Osteoblast (primary cell): Measurements from ENCODE around the gene RPL36. TPM values are rescaled to one million over a fixed set of nuclear protein-coding genes. Genes with fewer than 3 reads are reported as not detected.

Experiments used
- DNase-seq: peaks from one replicate; pipeline ENCODE4 v3.0.0; 2011; ENCODE audit warnings: low spot score, mixed read lengths; ENCODE audit not compliant: insufficient read length; ENCODE audit errors: missing footprints
- H2AFZ ChIP-seq: 2 replicates; pipeline ENCODE4 v1.6.0; 2011; ENCODE audit warnings: mild to moderate bottlenecking, low read length
- H3K27ac ChIP-seq: 2 replicates; pipeline ENCODE4 v1.5.1; 2011; ENCODE audit warnings: mild to moderate bottlenecking, low read depth, low read length, moderate library complexity
- H3K27me3 ChIP-seq: 2 replicates; pipeline ENCODE4 v1.6.0; 2012; ENCODE audit warnings: mild to moderate bottlenecking, control low read depth, inconsistent platforms, low read length, moderate library complexity; ENCODE audit not compliant: insufficient read depth
- H3K36me3 ChIP-seq: 2 replicates; pipeline ENCODE4 v1.5.1; 2011; ENCODE audit warnings: mild to moderate bottlenecking, low read length, control low read depth, moderate library complexity; ENCODE audit not compliant: insufficient read depth
- H3K4me1 ChIP-seq: 2 replicates; pipeline ENCODE4 v1.5.1; 2011; ENCODE audit warnings: mild to moderate bottlenecking, low read length, control low read depth, moderate library complexity; ENCODE audit not compliant: insufficient read depth
- H3K4me2 ChIP-seq: 2 replicates; pipeline ENCODE4 v1.6.0; 2011; ENCODE audit warnings: mild to moderate bottlenecking, low read length; ENCODE audit not compliant: insufficient read depth
- H3K4me3 ChIP-seq: fragments of 200-600 bp; sonication (generic); 3 replicates; pipeline ENCODE4 v1.5.1; 2012; ENCODE audit warnings: mild to moderate bottlenecking, low read length, inconsistent platforms; ENCODE audit not compliant: insufficient read depth
- H3K79me2 ChIP-seq: 2 replicates; pipeline ENCODE4 v1.6.0; 2012; ENCODE audit warnings: mild to moderate bottlenecking, low read length, control low read depth, inconsistent platforms; ENCODE audit not compliant: insufficient read depth
- H3K9me3 ChIP-seq: 2 replicates; pipeline ENCODE4 v1.5.1; 2011; ENCODE audit warnings: low read depth, low read length, control low read depth
- H4K20me1 ChIP-seq: 2 replicates; pipeline ENCODE4 v1.6.0; 2012; ENCODE audit warnings: mild to moderate bottlenecking, low read length, control low read depth; ENCODE audit not compliant: insufficient read depth
- CTCF ChIP-seq: IDR thresholded peaks from 2 replicates; pipeline ENCODE4 v1.5.1; 2011; ENCODE audit warnings: mild to moderate bottlenecking, low read depth, low read length, moderate library complexity; ENCODE audit errors: extremely low read depth
- total RNA-seq: library from RNA; depleted of rRNA; stranded (reverse); fragments of >200 nt; gene quantifications from 2 replicates; pipeline ENCODE4 v1.2.3, GENCODE V29; 2012

RPL36 gene
- total RNA-seq, 1 donor = 228 TPM

GRCh38 chr19:5681391-5682106 is 8.5 kb upstream of the RPL36 start:
- Histone ChIP-seq H4K20me1 (no peaks in the 10 kb centered on the region), H3K27ac (no peak overlapping the region), H2AFZ (peak overlapping the region; percentile 42), H3K4me3 (peak overlapping the region; percentile 99), H3K9me3 (no peaks in the 10 kb centered on the region), H3K4me1 (peaks cover 12% of the 10 kb centered on the region), H3K36me3 (no peaks in the 10 kb centered on the region), H3K27me3 (no peaks in the 10 kb centered on the region), H3K79me2 (peaks cover 12% of the 10 kb centered on the region), H3K4me2 (peak overlapping the region; percentile 90)
- no peak for TF ChIP-seq CTCF
- peak; percentile 87 for DNase-seq

GRCh38 chr19:5682107-5682482 is 8.0 kb upstream of the RPL36 start:
- DNase-seq = no peak
- Histone ChIP-seq H4K20me1 (no peaks in the 10 kb centered on the region), H3K27me3 (no peaks in the 10 kb centered on the region), H3K27ac (no peak overlapping the region), H3K36me3 (no peaks in the 10 kb centered on the region), H3K4me3 (no peak overlapping the region), H3K79me2 (peaks cover 12% of the 10 kb centered on the region), H3K9me3 (no peaks in the 10 kb centered on the region), H3K4me2 (no peak overlapping the region), H3K4me1 (peaks cover 12% of the 10 kb centered on the region), H2AFZ (no peak overlapping the region)
- TF ChIP-seq CTCF = no peak

GRCh38 chr19:5683177-5683886 is 6.8 kb upstream of the RPL36 start:
- H3K27ac ChIP-seq = no peak overlapping the region
- H3K9me3 ChIP-seq = no peaks in the 10 kb centered on the region
- H3K4me3 ChIP-seq = no peak overlapping the region
- H3K4me2 ChIP-seq = no peak overlapping the region
- peaks cover 12% of the 10 kb centered on the region for H3K79me2 ChIP-seq
- no peaks in the 10 kb centered on the region for H4K20me1 ChIP-seq
- no peak overlapping the region for H2AFZ ChIP-seq
- no peaks in the 10 kb centered on the region for H3K36me3 ChIP-seq
- TF ChIP-seq CTCF = no peak
- peaks cover 12% of the 10 kb centered on the region for H3K4me1 ChIP-seq
- no peak for DNase-seq
- H3K27me3 ChIP-seq = no peaks in the 10 kb centered on the region

- Histone ChIP-seq H3K36me3 (no peaks in the 10 kb centered on the region), H3K27ac (no peak overlapping the region), H4K20me1 (no peaks in the 10 kb centered on the region), H3K9me3 (no peaks in the 10 kb centered on the region), H3K79me2 (peaks cover 4% of the 10 kb centered on the region), H3K4me1 (peaks cover 5% of the 10 kb centered on the region), H3K4me3 (no peak overlapping the region), H3K4me2 (no peak overlapping the region), H2AFZ (no peak overlapping the region), H3K27me3 (no peaks in the 10 kb centered on the region)
- TF ChIP-seq CTCF = no peak
- peak; percentile 65 for DNase-seq
These were observed 5.2 kb upstream of the RPL36 start for GRCh38 chr19:5684694-5685430.
